H1 (cell line): ENCODE data around the gene FAF2. TPM values are rescaled to one million over a fixed set of nuclear protein-coding genes. Genes with fewer than 3 reads are reported as not detected.

ENCODE experiments used
- CHD7 ChIP-seq: fragments of 300-600 bp; sonication (generic); IDR thresholded peaks from 2 replicates; pipeline ENCODE4 v1.7.1; 2012; ENCODE audit warnings: low read length, moderate library complexity, mild to moderate bottlenecking, inconsistent platforms; ENCODE audit not compliant: insufficient replicate concordance
- MAFK ChIP-seq: IDR thresholded peaks from 2 replicates; pipeline ENCODE4 v1.6.1; 2012; ENCODE audit warnings: low read depth, mild to moderate bottlenecking, improper control_type of control experiment, low read length
- polyA plus RNA-seq, 7 experiments: library from polyadenylated mRNA; depleted of rRNA in 3 of 7; stranded (reverse) in 5 of 7; unstranded in 2 of 7; fragments of >200 nt in 5 of 7; fragments of 200-250 nt in 2 of 7; gene quantifications; 1 replicate in 5 of 7; 2 replicates in 1 of 7; 4 replicates in 1 of 7; pipeline versions ENCODE4 v1.2.1 to v1.2.3, GENCODE V29; 2011 to 2013; ENCODE audit warnings: missing spikeins in 2 of 7, mixed read lengths in 2 of 7
- total RNA-seq: library from RNA; stranded (reverse); fragmentation: NEBNext Ultra II Directional; extraction: Animal tissue kit (Norgen Biotek cat#: 25700); gene quantifications from 2 replicates; pipeline ENCODE4 v1.2.1, GENCODE V29; 2021

FAF2 gene
- total and polyA plus RNA-seq, 2 of the 8 experiments (the other 6 are each of a cell fraction or from before 2014, with no cell fraction given), result 20.8 to 35.8 TPM

GRCh38 chr5:176424181-176424580, 24.0 kb upstream of the FAF2 start (continued):
- TF ChIP-seq CHD7 (no peak), MAFK (no peak)
